DND-41 (cell line): ENCODE data around the gene PPA2.

Source experiments
- ATAC-seq: fragments of 200-7000 bp; cut with Tn5 transposase; 3 replicates; pipeline ENCODE4 v1.9.1; 2021; ENCODE audit warnings: low read depth; ENCODE audit not compliant: insufficient read depth
- DNase-seq: peaks from one replicate; pipeline ENCODE4 v3.0.0-alpha.2; 2020
- H2AFZ ChIP-seq: 2 replicates; pipeline ENCODE4 v1.6.0; 2012; ENCODE audit warnings: low read depth, low read length
- H3K27ac ChIP-seq: 2 replicates; pipeline ENCODE4 v1.5.1; 2012; ENCODE audit warnings: low read length, inconsistent platforms
- H3K27me3 ChIP-seq: fragments of 200-600 bp; sonication (generic); 2 replicates; pipeline ENCODE4 v1.6.0; 2012; ENCODE audit warnings: low read length, mild to moderate bottlenecking, inconsistent platforms; ENCODE audit not compliant: insufficient read depth, poor library complexity
- H3K36me3 ChIP-seq: 2 replicates; pipeline ENCODE4 v1.5.1; 2012; ENCODE audit warnings: low read length, inconsistent platforms; ENCODE audit not compliant: insufficient read depth
- H3K4me1 ChIP-seq: 2 replicates; pipeline ENCODE4 v1.5.1; 2012; ENCODE audit warnings: mild to moderate bottlenecking, low read length; ENCODE audit not compliant: insufficient read depth
- H3K4me2 ChIP-seq: 2 replicates; pipeline ENCODE4 v1.6.0; 2012; ENCODE audit warnings: mild to moderate bottlenecking, moderate library complexity, low read length, inconsistent platforms; ENCODE audit not compliant: insufficient read depth
- H3K4me3 ChIP-seq, 2 experiments: fragments of 200-600 bp in 1 of 2; shearing (Covaris generic) in 1 of 2; 2 replicates each; pipeline ENCODE4 v1.5.1; 2012 to 2016; ENCODE audit warnings: inconsistent platforms in 2 of 2, low read length in 2 of 2, mild to moderate bottlenecking in 2 of 2, low read depth in 1 of 2, moderate library complexity in 1 of 2
- H3K79me2 ChIP-seq: 2 replicates; pipeline ENCODE4 v1.6.0; 2012; ENCODE audit warnings: low read length, inconsistent platforms; ENCODE audit not compliant: insufficient read depth
- H3K9ac ChIP-seq: 2 replicates; pipeline ENCODE4 v1.6.0; 2012; ENCODE audit warnings: low read depth, mild to moderate bottlenecking, inconsistent platforms, low read length, moderate library complexity
- H3K9me3 ChIP-seq: 2 replicates; pipeline ENCODE4 v1.5.1; 2012; ENCODE audit warnings: low read length, moderate library complexity, mild to moderate bottlenecking, inconsistent platforms; ENCODE audit not compliant: insufficient read depth, severe bottlenecking
- H4K20me1 ChIP-seq: 2 replicates; pipeline ENCODE4 v1.6.0; 2012; ENCODE audit warnings: low read length; ENCODE audit not compliant: insufficient read depth
- EZH2 ChIP-seq: IDR thresholded peaks from 3 replicates; pipeline ENCODE4 v1.6.1; 2012; ENCODE audit warnings: borderline replicate concordance, low read depth, mild to moderate bottlenecking, moderate library complexity, low read length, inconsistent platforms; ENCODE audit not compliant: severe bottlenecking
- TF ChIP-seq, protein P1 (sequence below): IDR thresholded peaks from 2 replicates; pipeline ENCODE4 v1.5.1; 2012; ENCODE audit warnings: borderline replicate concordance, low read length, moderate library complexity, mild to moderate bottlenecking; ENCODE audit not compliant: poor library complexity, severe bottlenecking; ENCODE audit errors: extremely low read depth

PPA2 gene

DNA sequence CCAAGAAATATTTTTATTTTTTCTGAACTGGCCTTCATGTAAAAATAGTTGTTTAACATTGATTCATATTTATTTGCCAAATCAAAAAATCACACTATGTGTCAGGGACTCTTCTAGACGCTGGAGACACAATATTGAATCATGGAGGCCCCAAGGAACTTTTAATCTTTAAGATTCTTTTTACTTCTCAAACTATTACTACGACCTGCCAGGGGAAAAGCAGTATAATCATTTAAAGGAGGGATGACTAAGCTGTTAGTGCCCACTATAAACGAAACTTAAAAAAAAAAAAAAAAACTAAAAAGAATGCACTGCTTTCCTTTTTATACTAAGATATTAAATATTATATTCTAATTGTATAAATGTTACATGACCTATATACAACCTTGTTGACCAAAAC, 84.7 kb downstream of the PPA2 start:
- Histone ChIP-seq H3K27ac (no peak overlapping the region), H3K36me3 (peaks cover 12% of the 10 kb centered on the region), H4K20me1 (no peaks in the 10 kb centered on the region), H3K4me2 (no peak overlapping the region), H3K9ac (no peak overlapping the region), H2AFZ (no peak overlapping the region), H3K79me2 (no peaks in the 10 kb centered on the region), H3K27me3 (no peaks in the 10 kb centered on the region), H3K4me3 (no peak overlapping the region), H3K9me3 (no peaks in the 10 kb centered on the region), H3K4me1 (no peaks in the 10 kb centered on the region)
- DNase-seq (no peak), ATAC-seq (no peak)
- no peak for TF ChIP-seq EZH2
- TF ChIP-seq, protein P1, sequence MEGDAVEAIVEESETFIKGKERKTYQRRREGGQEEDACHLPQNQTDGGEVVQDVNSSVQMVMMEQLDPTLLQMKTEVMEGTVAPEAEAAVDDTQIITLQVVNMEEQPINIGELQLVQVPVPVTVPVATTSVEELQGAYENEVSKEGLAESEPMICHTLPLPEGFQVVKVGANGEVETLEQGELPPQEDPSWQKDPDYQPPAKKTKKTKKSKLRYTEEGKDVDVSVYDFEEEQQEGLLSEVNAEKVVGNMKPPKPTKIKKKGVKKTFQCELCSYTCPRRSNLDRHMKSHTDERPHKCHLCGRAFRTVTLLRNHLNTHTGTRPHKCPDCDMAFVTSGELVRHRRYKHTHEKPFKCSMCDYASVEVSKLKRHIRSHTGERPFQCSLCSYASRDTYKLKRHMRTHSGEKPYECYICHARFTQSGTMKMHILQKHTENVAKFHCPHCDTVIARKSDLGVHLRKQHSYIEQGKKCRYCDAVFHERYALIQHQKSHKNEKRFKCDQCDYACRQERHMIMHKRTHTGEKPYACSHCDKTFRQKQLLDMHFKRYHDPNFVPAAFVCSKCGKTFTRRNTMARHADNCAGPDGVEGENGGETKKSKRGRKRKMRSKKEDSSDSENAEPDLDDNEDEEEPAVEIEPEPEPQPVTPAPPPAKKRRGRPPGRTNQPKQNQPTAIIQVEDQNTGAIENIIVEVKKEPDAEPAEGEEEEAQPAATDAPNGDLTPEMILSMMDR = no peak

DNA sequence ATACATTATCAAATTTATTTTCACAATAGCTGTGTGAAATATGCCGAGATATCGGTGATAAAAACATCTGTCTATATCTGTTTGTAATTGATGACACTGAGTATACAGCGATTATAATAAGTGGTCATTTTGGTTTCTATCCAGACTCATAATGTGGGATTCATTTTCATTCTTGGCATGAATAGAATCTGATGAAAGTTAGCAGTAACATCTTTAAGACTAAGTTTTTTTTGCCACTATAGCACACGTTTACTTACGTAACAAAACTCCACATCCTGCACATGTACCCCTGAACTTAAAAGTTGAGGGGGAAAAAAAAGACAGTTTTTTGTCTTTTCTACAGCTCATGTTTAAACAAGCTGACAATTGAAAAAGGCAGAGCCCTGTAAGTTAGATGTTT, 86.4 kb downstream of the PPA2 start:
- Histone ChIP-seq H3K79me2 (no peaks in the 10 kb centered on the region), H3K4me2 (no peak overlapping the region), H3K27me3 (no peaks in the 10 kb centered on the region), H3K4me1 (no peaks in the 10 kb centered on the region), H3K36me3 (peaks cover 27% of the 10 kb centered on the region), H3K27ac (no peak overlapping the region), H3K9ac (no peak overlapping the region), H4K20me1 (no peaks in the 10 kb centered on the region), H3K4me3 (no peak overlapping the region), H3K9me3 (no peaks in the 10 kb centered on the region), H2AFZ (no peak overlapping the region)
- TF ChIP-seq, protein P1 = no peak
- no peak for TF ChIP-seq EZH2
- ATAC-seq (no peak), DNase-seq (no peak)

DNA sequence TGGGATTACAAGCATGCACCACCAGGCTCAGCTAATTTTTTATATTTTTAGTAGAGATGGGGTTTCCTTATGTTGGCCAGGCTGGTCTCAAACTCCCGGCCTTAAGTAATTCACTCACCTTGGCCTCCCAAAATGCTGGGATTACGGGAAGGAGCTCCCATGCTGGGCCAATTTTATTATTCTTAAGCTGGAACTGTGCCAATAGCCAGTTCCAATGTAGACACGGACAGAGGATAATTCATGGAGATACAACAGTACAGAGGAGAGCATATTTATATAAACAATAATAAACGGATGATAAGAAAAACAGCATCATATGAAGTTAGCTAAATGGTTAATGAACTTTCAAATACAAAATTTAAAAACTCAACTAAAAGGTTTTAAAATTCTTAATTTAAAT, 87.8 kb downstream of the PPA2 start:
- no peak overlapping the region for H3K27ac ChIP-seq
- H2AFZ ChIP-seq = no peak overlapping the region
- no peaks in the 10 kb centered on the region for H3K9me3 ChIP-seq
- no peak overlapping the region for H3K4me3 ChIP-seq
- no peaks in the 10 kb centered on the region for H3K4me1 ChIP-seq
- no peaks in the 10 kb centered on the region for H3K79me2 ChIP-seq
- no peak overlapping the region for H3K9ac ChIP-seq
- no peak overlapping the region for H3K4me2 ChIP-seq
- ATAC-seq = no peak
- DNase-seq = no peak
- peaks cover 27% of the 10 kb centered on the region for H3K36me3 ChIP-seq
- H3K27me3 ChIP-seq = no peaks in the 10 kb centered on the region
- H4K20me1 ChIP-seq = no peaks in the 10 kb centered on the region
- TF ChIP-seq, protein P1 = no peak

DNA sequence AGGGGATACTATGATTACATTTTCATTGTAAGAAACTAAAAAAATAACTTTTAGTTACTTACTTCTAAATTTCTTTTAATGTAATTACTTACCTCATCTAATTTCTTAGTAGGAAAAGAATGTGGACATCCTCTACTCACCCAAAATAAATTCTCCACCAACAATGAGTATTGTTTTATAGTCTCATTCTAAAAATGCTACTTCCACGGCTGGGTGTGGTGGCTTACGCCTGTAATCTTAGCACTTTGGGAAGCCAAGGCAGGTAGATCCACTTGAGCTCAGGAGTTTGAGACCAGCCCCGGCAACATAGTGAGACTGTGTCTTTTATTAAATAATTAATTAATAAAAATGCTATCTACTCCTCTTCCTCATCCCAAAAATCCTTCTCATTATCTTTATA, 99.8 kb downstream of the PPA2 start:
- no peak overlapping the region for H3K4me3 ChIP-seq
- peaks cover 11% of the 10 kb centered on the region; the same call in 1 of the 2 replicates for H3K36me3 ChIP-seq
- DNase-seq (no peak), ATAC-seq (no peak)
- no peaks in the 10 kb centered on the region for H3K9me3 ChIP-seq
- H3K4me2 ChIP-seq = no peak overlapping the region
- no peaks in the 10 kb centered on the region for H3K27me3 ChIP-seq
- no peaks in the 10 kb centered on the region for H4K20me1 ChIP-seq
- H3K9ac ChIP-seq = no peak overlapping the region
- no peak for TF ChIP-seq EZH2
- TF ChIP-seq, protein P1 = no peak
- no peak overlapping the region for H3K27ac ChIP-seq
- no peak overlapping the region for H2AFZ ChIP-seq
- H3K79me2 ChIP-seq = no peaks in the 10 kb centered on the region
- no peaks in the 10 kb centered on the region for H3K4me1 ChIP-seq
